CD4-positive, alpha-beta T cell treated with Interferon gamma for 1 hour (primary cell): ENCODE results near the gene GPALPP1.

Experiments used
- DNase-seq: peaks from one replicate; pipeline ENCODE4 v3.0.0-alpha.2; 2020

Gene GPALPP1

GRCh38 chr13:45064889-45065288 is 75.6 kb downstream of the GPALPP1 start:
- DNase-seq: no peak

DNA sequence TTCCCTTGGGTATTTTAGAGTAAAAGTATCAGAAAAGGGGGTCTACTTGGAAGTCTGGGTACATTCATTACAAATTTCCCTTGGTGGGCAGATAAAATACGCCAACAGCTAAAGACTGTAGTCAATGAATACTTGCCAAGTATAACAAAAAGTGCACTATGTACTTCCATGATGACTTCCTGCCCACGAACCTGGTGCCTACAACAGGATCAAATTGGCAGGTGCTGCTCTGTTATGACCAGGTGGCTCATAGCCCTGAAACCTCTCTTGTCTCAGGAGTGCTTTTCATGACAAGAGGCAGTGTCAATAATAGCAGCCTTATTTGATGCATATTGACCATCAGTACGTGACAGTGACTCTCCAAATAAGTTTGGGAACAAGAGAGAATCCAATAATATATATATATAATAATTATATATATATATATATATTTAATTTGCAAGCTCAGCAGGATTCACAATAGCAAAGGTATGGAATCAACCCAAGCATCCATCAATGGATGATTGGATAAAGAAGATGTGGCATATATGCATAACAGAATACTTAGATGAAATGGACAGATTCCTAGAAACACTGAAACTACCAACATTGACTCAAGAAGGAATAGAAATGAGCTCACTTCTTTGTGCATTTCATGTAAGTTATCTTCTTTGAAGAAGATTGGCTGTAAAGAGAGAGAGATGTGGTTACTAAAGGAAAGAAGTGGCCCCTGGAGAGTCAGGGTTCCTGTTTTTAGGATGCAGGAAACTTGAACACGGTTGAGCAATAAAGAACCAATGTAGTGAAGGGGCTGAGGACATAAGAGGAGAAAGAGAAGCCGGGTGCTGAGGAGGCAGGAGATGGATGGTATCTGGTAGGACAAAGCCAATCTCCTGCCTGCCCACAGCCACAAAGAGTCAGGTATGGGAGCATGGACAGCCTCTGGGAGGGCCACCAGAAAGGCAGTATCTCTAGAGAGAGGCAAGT is 79.0 kb downstream of the GPALPP1 start:
- DNase-seq: no peak

GRCh38 chr13:45073809-45074208 is 84.5 kb downstream of the GPALPP1 start:
- no peak for DNase-seq

DNA sequence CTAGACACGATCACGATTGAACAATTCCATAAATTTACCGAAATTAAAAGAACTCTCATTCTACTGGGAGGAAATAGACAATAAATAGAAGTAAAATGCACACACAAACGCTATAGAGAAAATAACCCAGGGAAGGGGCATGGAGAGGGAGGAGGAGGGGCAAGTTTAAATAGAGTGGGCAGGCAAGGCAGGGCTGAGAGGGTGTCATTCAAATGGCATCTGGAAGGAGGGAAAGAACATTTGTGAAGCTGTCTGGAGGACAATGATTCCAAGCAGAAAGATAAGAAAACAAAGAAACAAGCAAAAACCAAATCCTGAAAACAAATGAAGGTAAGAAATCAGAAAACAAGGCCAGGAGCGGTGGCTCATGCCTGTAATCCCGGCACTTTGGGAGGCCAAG is 85.4 kb downstream of the GPALPP1 start:
- no peak for DNase-seq

DNA sequence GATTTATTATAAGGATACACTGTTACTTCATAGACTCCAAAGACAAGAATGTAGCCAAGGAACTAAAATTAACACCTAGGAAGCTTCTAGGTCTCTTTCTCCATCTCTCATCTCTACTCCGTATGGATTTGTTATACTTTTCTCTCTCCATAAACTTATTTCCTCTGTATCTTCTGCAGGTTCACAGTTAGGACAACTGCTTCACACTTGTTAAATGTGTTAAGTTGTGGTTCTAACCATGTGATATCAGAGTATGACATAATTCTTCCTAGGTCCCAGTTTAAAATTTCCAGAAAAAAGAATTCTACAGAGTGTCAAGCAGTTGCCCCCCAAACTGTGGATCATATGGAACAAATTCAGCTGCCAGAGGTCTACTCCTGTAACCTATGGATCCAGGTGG is 88.7 kb downstream of the GPALPP1 start:
- no peak for DNase-seq
